HuH-7 (cell line): Measurements from ENCODE around the gene FOXO1.

Experiments
- DNase-seq: peaks from one replicate; pipeline ENCODE4 v3.0.0; 2011; ENCODE audit warnings: low spot score

Gene FOXO1

GRCh38 chr13:40506592-40507446, 159.6 kb downstream of the FOXO1 start:
- no peak for DNase-seq
